ENCODE results near the gene HSFX3. TPM values are rescaled to one million over a fixed set of nuclear protein-coding genes. Genes with fewer than 3 reads are reported as not detected.
A peak's percentile ranks its signal among the peaks of the same experiment; 100 is the strongest.
"Not testable (repeated sequence)": the region's sequence is repeated elsewhere in the genome, so short reads cannot be mapped to it uniquely, and the experiment has no call there.

Gene HSFX3, protein sequence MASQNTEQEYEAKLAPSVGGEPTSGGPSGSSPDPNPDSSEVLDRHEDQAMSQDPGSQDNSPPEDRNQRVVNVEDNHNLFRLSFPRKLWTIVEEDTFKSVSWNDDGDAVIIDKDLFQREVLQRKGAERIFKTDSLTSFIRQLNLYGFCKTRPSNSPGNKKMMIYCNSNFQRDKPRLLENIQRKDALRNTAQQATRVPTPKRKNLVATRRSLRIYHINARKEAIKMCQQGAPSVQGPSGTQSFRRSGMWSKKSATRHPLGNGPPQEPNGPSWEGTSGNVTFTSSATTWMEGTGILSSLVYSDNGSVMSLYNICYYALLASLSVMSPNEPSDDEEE
- total RNA-seq (2014; rRNA removed; shearing (Covaris generic)) (not detected in 2 replicates), polyA plus RNA-seq (2016; fragmentation: Nextera tagmentation; extraction: Ambion mirVana) (not detected in 2 replicates)
- long read RNA-seq: 0 reads

DNA sequence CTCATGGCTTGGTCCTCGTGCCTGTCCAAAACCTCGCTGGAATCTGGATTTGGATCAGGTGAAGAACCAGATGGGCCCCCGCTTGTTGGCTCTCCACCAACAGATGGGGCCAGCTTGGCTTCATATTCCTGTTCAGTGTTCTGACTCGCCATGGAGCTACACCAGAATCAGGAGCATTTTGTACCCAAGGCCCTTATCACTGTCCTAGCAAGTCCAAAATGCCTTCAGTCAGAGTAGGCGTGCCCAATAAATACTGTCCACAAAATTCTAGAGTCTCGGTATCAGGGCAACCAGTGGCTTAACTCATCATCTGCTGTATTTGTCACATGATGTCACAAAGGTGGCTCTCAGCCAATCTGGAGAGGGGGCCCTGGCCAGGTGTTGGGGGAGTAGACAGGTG lies at the start of gene HSFX3:
Gene HSFX3, minus strand, starts transcription at position 224 of the 400 bp plus-strand sequence. Its CDS starts 72 bp downstream, at position 152.
- not testable (repeated sequence) for H3K27ac Mint-ChIP-seq; H3K9me2 ChIP-seq (ENCODE audit: insufficient read depth); H3K4me3 ChIP-seq; H3K27me3 Mint-ChIP-seq (ENCODE audit: insufficient read depth, low read depth, poor library complexity); H3K4me3 Mint-ChIP-seq; H3K27me3 ChIP-seq (ENCODE audit: insufficient read depth); H3K4me2 ChIP-seq; H3K4me1 ChIP-seq (ENCODE audit: insufficient read depth); H3K27ac ChIP-seq (ENCODE audit: low read depth); H3K79me2 ChIP-seq (replicated peaks; ENCODE audit: insufficient read depth); DNase-seq (ENCODE audit: low spot score); H3K36me3 Mint-ChIP-seq (ENCODE audit: low read depth); H3K4me1 Mint-ChIP-seq; H2AFZ ChIP-seq; H3F3A ChIP-seq (replicated peaks; ENCODE audit: low read depth); H3K9me3 Mint-ChIP-seq; ATAC-seq; H4K20me1 ChIP-seq (replicated peaks; ENCODE audit: insufficient read depth); H3K36me3 ChIP-seq (ENCODE audit: insufficient read depth)

DNA sequence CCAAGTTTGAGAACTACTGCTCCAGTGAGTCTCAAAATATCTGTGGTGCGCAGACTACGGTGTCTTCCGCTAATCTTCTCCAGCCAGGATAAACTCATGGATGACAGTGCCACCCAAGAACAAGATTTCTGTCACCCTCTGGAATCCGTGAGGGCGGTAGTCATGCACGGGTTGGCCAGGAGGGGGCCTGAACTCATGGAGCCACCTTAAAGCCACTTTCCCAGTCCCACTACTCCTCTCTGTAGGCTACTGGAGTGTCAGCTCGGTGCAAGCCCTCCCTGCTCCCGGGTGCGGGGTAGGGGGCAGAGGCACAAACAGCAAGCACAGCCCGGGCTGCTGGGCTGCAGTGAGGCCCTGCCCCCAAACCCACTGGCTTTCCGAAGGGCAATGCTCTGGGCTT lies 48.9 kb upstream of the HSFX3 start:
- not testable (repeated sequence) for H3K36me3 ChIP-seq (ENCODE audit: insufficient read depth); H3K9me3 Mint-ChIP-seq; H3K9me2 ChIP-seq (ENCODE audit: insufficient read depth); H3K27ac Mint-ChIP-seq; H3K4me2 ChIP-seq; H2AFZ ChIP-seq; H3K4me1 Mint-ChIP-seq; H3K4me3 ChIP-seq; H3K27me3 Mint-ChIP-seq (ENCODE audit: insufficient read depth, low read depth, poor library complexity); H3K4me3 Mint-ChIP-seq; H3F3A ChIP-seq (replicated peaks; ENCODE audit: low read depth); DNase-seq (ENCODE audit: low spot score); H3K27ac ChIP-seq (ENCODE audit: low read depth); H3K27me3 ChIP-seq (ENCODE audit: insufficient read depth); H3K4me1 ChIP-seq (ENCODE audit: insufficient read depth); H3K79me2 ChIP-seq (replicated peaks; ENCODE audit: insufficient read depth); H3K36me3 Mint-ChIP-seq (ENCODE audit: low read depth); H4K20me1 ChIP-seq (replicated peaks; ENCODE audit: insufficient read depth)
- TF ChIP-seq, protein P1, sequence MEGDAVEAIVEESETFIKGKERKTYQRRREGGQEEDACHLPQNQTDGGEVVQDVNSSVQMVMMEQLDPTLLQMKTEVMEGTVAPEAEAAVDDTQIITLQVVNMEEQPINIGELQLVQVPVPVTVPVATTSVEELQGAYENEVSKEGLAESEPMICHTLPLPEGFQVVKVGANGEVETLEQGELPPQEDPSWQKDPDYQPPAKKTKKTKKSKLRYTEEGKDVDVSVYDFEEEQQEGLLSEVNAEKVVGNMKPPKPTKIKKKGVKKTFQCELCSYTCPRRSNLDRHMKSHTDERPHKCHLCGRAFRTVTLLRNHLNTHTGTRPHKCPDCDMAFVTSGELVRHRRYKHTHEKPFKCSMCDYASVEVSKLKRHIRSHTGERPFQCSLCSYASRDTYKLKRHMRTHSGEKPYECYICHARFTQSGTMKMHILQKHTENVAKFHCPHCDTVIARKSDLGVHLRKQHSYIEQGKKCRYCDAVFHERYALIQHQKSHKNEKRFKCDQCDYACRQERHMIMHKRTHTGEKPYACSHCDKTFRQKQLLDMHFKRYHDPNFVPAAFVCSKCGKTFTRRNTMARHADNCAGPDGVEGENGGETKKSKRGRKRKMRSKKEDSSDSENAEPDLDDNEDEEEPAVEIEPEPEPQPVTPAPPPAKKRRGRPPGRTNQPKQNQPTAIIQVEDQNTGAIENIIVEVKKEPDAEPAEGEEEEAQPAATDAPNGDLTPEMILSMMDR (conservative IDR thresholded peaks at IDR 0.05; ENCODE audit: low read depth in 2 of 2): 0 out of 4 replicates have a peak, but pooled peaks have one; percentile 22 to 25
- ATAC-seq: peak; percentile 88

DNA sequence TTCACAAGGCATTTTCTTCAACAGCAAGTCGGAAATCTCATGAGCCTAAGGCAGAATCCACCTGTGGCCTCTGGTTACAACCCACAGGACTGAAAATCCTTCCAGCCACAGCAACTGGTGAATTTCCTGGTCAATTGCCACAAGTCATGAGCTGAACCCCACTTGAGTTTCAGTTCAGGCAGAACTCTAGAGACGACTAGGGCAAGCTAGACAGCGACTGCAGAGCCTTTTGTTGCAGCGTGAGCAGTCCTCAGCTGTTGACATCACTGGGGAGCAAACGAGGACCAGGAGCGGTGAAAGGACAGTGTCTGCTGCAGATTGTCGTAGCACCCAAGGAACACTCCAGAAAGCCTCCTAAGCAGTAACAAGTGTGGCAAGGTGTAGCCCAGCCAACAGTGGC lies 46.2 kb upstream of the HSFX3 start:
- not testable (repeated sequence) for H3K4me1 Mint-ChIP-seq; H3K27me3 ChIP-seq (ENCODE audit: insufficient read depth); H3F3A ChIP-seq (replicated peaks; ENCODE audit: low read depth); H3K4me3 Mint-ChIP-seq; H3K4me2 ChIP-seq; H3K9me3 Mint-ChIP-seq; H4K20me1 ChIP-seq (replicated peaks; ENCODE audit: insufficient read depth); ATAC-seq; H3K27ac Mint-ChIP-seq; H3K4me3 ChIP-seq; H3K36me3 Mint-ChIP-seq (ENCODE audit: low read depth); H3K27ac ChIP-seq (ENCODE audit: low read depth); DNase-seq (ENCODE audit: low spot score); H3K4me1 ChIP-seq (ENCODE audit: insufficient read depth); H3K27me3 Mint-ChIP-seq (ENCODE audit: insufficient read depth, low read depth, poor library complexity); H2AFZ ChIP-seq; H3K79me2 ChIP-seq (replicated peaks; ENCODE audit: insufficient read depth); H3K36me3 ChIP-seq (ENCODE audit: insufficient read depth); H3K9me2 ChIP-seq (ENCODE audit: insufficient read depth)

DNA sequence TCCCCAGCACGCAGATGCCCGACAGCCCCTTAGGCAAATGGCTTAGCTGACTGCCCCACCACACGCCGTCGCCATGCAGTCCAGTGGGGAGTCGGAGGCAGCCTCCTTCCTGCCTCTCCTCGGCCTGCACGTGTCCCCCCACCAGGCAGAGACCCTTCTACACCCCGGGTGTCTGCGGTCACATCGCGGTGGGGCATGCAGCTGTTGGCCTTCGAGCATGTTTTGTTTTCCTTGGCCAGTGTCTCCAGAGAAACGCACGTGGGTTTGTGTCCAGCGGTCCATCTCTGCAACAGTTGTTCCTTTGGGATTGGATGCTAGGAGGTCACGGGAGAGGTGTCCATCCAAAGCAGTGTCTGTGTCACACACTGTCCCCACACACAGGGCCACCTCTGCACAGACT lies 45.5 kb upstream of the HSFX3 start, which contains the start of gene HSFX2:
Gene HSFX2, minus strand, starts transcription at position 101 of the 400 bp plus-strand sequence. CDS start 614 bp downstream, outside the sequence.
- not testable (repeated sequence) for H3K4me3 ChIP-seq; H3K27ac ChIP-seq (ENCODE audit: low read depth); H3K27me3 Mint-ChIP-seq (ENCODE audit: insufficient read depth, low read depth, poor library complexity); H3K4me1 Mint-ChIP-seq; H3K4me3 Mint-ChIP-seq; H3K4me2 ChIP-seq; H3K36me3 ChIP-seq (ENCODE audit: insufficient read depth); H3K79me2 ChIP-seq (replicated peaks; ENCODE audit: insufficient read depth); H3K9me3 Mint-ChIP-seq; H4K20me1 ChIP-seq (replicated peaks; ENCODE audit: insufficient read depth); H3F3A ChIP-seq (replicated peaks; ENCODE audit: low read depth); H3K27me3 ChIP-seq (ENCODE audit: insufficient read depth); H3K27ac Mint-ChIP-seq; H3K36me3 Mint-ChIP-seq (ENCODE audit: low read depth); DNase-seq (ENCODE audit: low spot score); H2AFZ ChIP-seq; H3K9me2 ChIP-seq (ENCODE audit: insufficient read depth); ATAC-seq; H3K4me1 ChIP-seq (ENCODE audit: insufficient read depth)

DNA sequence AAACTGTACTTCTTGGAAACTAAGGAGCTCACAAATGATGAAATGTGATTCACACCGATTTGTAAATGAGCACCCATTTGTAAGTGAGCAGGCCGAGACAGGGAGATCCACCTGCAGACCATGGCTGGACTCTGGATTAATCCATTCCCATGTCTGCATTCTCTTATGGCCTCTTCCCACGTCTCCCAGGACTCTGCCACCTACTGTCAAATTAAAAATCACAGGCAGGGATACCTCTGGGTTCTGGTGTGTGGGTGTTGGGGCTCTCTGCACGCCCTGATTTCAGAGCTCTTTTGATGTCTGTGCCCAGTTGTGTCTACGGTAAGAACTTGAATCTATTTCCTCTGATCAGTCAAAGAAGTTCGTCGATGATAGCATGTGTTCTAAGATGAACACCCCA lies 41.3 kb upstream of the HSFX3 start:
- not testable (repeated sequence) for H3K9me3 Mint-ChIP-seq; H3K36me3 ChIP-seq (ENCODE audit: insufficient read depth); DNase-seq (ENCODE audit: low spot score); H3K27ac Mint-ChIP-seq; H3F3A ChIP-seq (replicated peaks; ENCODE audit: low read depth); H3K27ac ChIP-seq (ENCODE audit: low read depth); H3K36me3 Mint-ChIP-seq (ENCODE audit: low read depth); H3K27me3 Mint-ChIP-seq (ENCODE audit: insufficient read depth, low read depth, poor library complexity); H4K20me1 ChIP-seq (replicated peaks; ENCODE audit: insufficient read depth); H3K4me3 Mint-ChIP-seq; H3K27me3 ChIP-seq (ENCODE audit: insufficient read depth); H3K4me1 Mint-ChIP-seq; H2AFZ ChIP-seq; H3K4me3 ChIP-seq; H3K4me1 ChIP-seq (ENCODE audit: insufficient read depth); H3K4me2 ChIP-seq; ATAC-seq; H3K79me2 ChIP-seq (replicated peaks; ENCODE audit: insufficient read depth); H3K9me2 ChIP-seq (ENCODE audit: insufficient read depth)

DNA sequence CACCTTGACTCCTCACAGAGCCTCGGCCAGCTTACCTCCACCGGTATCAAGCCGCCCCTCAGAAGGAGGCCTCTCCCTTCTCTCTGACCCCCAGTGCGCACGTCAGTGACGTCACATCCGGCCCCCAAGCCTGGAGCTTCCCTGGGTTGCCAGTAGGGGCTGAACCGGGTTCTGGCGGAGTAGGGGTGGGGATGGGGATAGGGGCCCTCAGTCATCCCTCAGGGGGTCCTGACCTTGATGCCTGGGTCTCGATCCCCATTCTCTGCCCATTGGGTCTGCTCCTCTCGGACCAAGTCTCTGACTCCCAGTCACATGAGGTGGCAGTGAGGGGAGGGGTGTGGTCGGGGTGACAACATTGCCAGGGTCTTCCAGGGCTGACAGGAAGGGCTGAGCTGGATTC lies 37.6 kb upstream of the HSFX3 start, which contains the start of gene MAGEA9B:
Gene MAGEA9B, minus strand, starts transcription at position 101 of the 400 bp plus-strand sequence. CDS start 4,280 bp downstream, outside the sequence.
- H3K36me3 Mint-ChIP-seq (ENCODE audit: low read depth); ATAC-seq: not testable (repeated sequence)

More for the DNA sequence above, 37.6 kb upstream of the HSFX3 start, which contains the start of gene MAGEA9B:
- H3K9me3 Mint-ChIP-seq; H2AFZ ChIP-seq; H3K9me2 ChIP-seq (ENCODE audit: insufficient read depth); H3K4me3 ChIP-seq; H3K4me1 Mint-ChIP-seq; H3K79me2 ChIP-seq (replicated peaks; ENCODE audit: insufficient read depth); H4K20me1 ChIP-seq (replicated peaks; ENCODE audit: insufficient read depth); H3F3A ChIP-seq (replicated peaks; ENCODE audit: low read depth); H3K27me3 Mint-ChIP-seq (ENCODE audit: insufficient read depth, low read depth, poor library complexity); DNase-seq (ENCODE audit: low spot score); H3K4me1 ChIP-seq (ENCODE audit: insufficient read depth); H3K27ac Mint-ChIP-seq; H3K4me2 ChIP-seq; H3K27ac ChIP-seq (ENCODE audit: low read depth); H3K4me3 Mint-ChIP-seq; H3K36me3 ChIP-seq (ENCODE audit: insufficient read depth); H3K27me3 ChIP-seq (ENCODE audit: insufficient read depth): not testable (repeated sequence)
